HepG2 (cell line): Measurements from ENCODE around the gene COX18. TPM values are rescaled to one million over a fixed set of nuclear protein-coding genes. Genes with fewer than 3 reads are reported as not detected.
A peak's percentile ranks its signal among the peaks of the same experiment; 100 is the strongest.

Experiments used
- ATAC-seq: fragments of 200-7000 bp; cut with Tn5 transposase; 3 replicates; pipeline ENCODE4 v1.9.1; 2020; ENCODE audit warnings: mild to moderate bottlenecking, moderate library complexity
- BruUV-seq: library from RNA; stranded (reverse); fragments of 400-500 nt; replicated peaks from 2 replicates; lab custom pipeline; 2021; lab: Mats Ljungman, UMichigan
- CTCF ChIA-PET: fragments of 300-600 bp; formaldehyde crosslinking; extraction: SDS; loops from one replicate; lab custom pipeline; 2021; ENCODE audit warnings: low total read pairs, inconsistent platforms, low intra/inter-chr PET ratio; lab: Yijun Ruan, JAX
- POLR2A ChIA-PET: fragments of 350-600 bp; sonication (Branson Sonifier 250); formaldehyde crosslinking; loops from one replicate; lab custom pipeline; 2020; ENCODE audit warnings: antibody characterized with exemption, inconsistent platforms; lab: Yijun Ruan, JAX
- DNase-seq: peaks from one replicate; pipeline ENCODE4 v3.0.0-alpha.2; 2015; ENCODE audit warnings: low spot score
- FAIRE-seq: peaks from 3 replicates; lab custom pipeline; 2011; peaks lifted over from hg19 to GRCh38; lab: Jason Lieb, UNC
- H2AFZ ChIP-seq: one replicate; pipeline ENCODE4 v1.6.1; 2011; ENCODE audit warnings: low read length, inconsistent platforms
- H3K27ac ChIP-seq: fragments of 300-600 bp; 3 replicates; pipeline ENCODE4 v1.8.0; 2011; ENCODE audit warnings: mixed run types, mild to moderate bottlenecking, mixed read lengths, low read length, inconsistent platforms; ENCODE audit not compliant: insufficient read depth; ENCODE audit errors: extremely low read length
- H3K27me3 ChIP-seq, 2 experiments: fragments of 200-600 bp in 1 of 2; 2 replicates in 1 of 2; 3 replicates in 1 of 2; pipeline versions ENCODE4 v1.6.0 to v1.8.0; 2011; ENCODE audit warnings: low read length in 2 of 2, mild to moderate bottlenecking in 2 of 2, moderate library complexity in 2 of 2, inconsistent platforms in 1 of 2; ENCODE audit not compliant: insufficient read depth in 2 of 2, control insufficient read depth in 1 of 2
- H3K36me3 ChIP-seq, 2 experiments: fragments of 200-600 bp in 1 of 2; replicated peaks in 1 of 2; 2 replicates in 1 of 2; 3 replicates in 1 of 2; pipeline versions ENCODE4 v1.5.1 to v1.8.0; 2011; ENCODE audit warnings: low read length in 2 of 2, inconsistent platforms in 1 of 2; ENCODE audit not compliant: insufficient read depth in 2 of 2, control insufficient read depth in 1 of 2
- H3K4me1 ChIP-seq: 2 replicates; pipeline ENCODE4 v1.5.1; 2012; ENCODE audit warnings: low read length, inconsistent platforms; ENCODE audit not compliant: insufficient read depth
- H3K4me2 ChIP-seq: 2 replicates; pipeline ENCODE4 v1.6.0; 2011; ENCODE audit warnings: low read depth, low read length, inconsistent platforms
- H3K4me3 ChIP-seq, 3 experiments: fragments of 200-600 bp in 1 of 3; sonication (generic), shearing (Covaris generic) in 1 of 3; replicated peaks in 1 of 3; 2 replicates each; pipeline ENCODE4 v1.5.1; 2011 to 2016; ENCODE audit warnings: low read length in 3 of 3, inconsistent platforms in 2 of 3, low read depth in 2 of 3, mild to moderate bottlenecking in 2 of 3, control low read depth in 1 of 3, mixed read lengths in 1 of 3; ENCODE audit not compliant: insufficient read depth in 1 of 3
- H3K79me2 ChIP-seq: one replicate; pipeline ENCODE4 v1.6.1; 2011; ENCODE audit warnings: low read length, inconsistent platforms; ENCODE audit not compliant: insufficient read depth
- H3K9ac ChIP-seq: 2 replicates; pipeline ENCODE4 v1.6.0; 2011; ENCODE audit warnings: mild to moderate bottlenecking, low read depth, low read length, inconsistent platforms; ENCODE audit not compliant: insufficient read depth
- H3K9me3 ChIP-seq: 2 replicates; pipeline ENCODE4 v1.5.1; 2012; ENCODE audit warnings: mild to moderate bottlenecking, low read length
- H4K20me1 ChIP-seq: 2 replicates; pipeline ENCODE4 v1.6.0; 2011; ENCODE audit warnings: inconsistent platforms, mild to moderate bottlenecking, low read length, moderate library complexity; ENCODE audit not compliant: insufficient read depth
- ATAD3A ChIP-seq: sonication (generic); formaldehyde crosslinking; IDR thresholded peaks from 2 replicates; pipeline ENCODE4 v1.4.0; 2020; ENCODE audit warnings: missing genetic modification reagents
- BCL6 ChIP-seq: IDR thresholded peaks from 2 replicates; pipeline ENCODE4 v1.6.1; 2016; ENCODE audit warnings: missing genetic modification reagents, missing compliant biosample characterization
- HMGA1 ChIP-seq: sonication (generic); formaldehyde crosslinking; conservative IDR thresholded peaks from 2 replicates; pipeline ENCODE4 v1.4.0; 2020; ENCODE audit warnings: missing genetic modification reagents
- PCBP1 ChIP-seq: fragments of 200-400 bp; formaldehyde crosslinking; IDR thresholded peaks from 2 replicates; pipeline ENCODE4 v1.6.1; 2017; ENCODE audit warnings: mild to moderate bottlenecking, low read depth, low read length, borderline replicate concordance
- SALL2 ChIP-seq: sonication (generic); formaldehyde crosslinking; IDR thresholded peaks from 2 replicates; pipeline ENCODE4 v1.8.1; 2023; ENCODE audit warnings: mild to moderate bottlenecking, missing genetic modification reagents, inconsistent platforms
- SKIL ChIP-seq: sonication (generic); formaldehyde crosslinking; IDR thresholded peaks from 2 replicates; pipeline ENCODE4 v1.8.0; 2022; ENCODE audit warnings: missing genetic modification reagents, mild to moderate bottlenecking, moderate library complexity, borderline replicate concordance
- TMF1 ChIP-seq: sonication (generic); formaldehyde crosslinking; IDR thresholded peaks from 2 replicates; pipeline ENCODE4 v1.8.1; 2022; ENCODE audit warnings: low read depth, missing genetic modification reagents
- XBP1 ChIP-seq: sonication (generic); formaldehyde crosslinking; IDR thresholded peaks from 2 replicates; pipeline ENCODE4 v1.5.0; 2020; ENCODE audit warnings: missing genetic modification reagents
- WGBS: methylation state at CpG from one replicate; pipeline ENCODE4 v1.1.6; 2017; ENCODE audit warnings: low lambda C conversion rate; 5-methylcytosine and 5-hydroxymethylcytosine counted together
- in situ Hi-C: cut with HindIII; loops from 2 replicates; pipeline ENCODE4 v1.10.0; 2017; ENCODE audit warnings: low pct_unique_long_range_greater_than_20kb; ENCODE audit not compliant: extremely low pct_ligation_motif_present
- intact Hi-C: fragments of 100-400 bp; cut with micrococcal nuclease; formaldehyde crosslinking; loops from one replicate; pipeline ENCODE4 v1.10.0; 2022; ENCODE audit not compliant: unreplicated experiment
- polyA plus RNA-seq, 8 experiments: library from polyadenylated mRNA; depleted of rRNA in 3 of 8; stranded (reverse) in 7 of 8; unstranded in 1 of 8; fragments of >200 nt; fragmentation: Illumina TruSeq in 4 of 8; extraction: Trizol in 4 of 8; gene quantifications; 2 replicates each; pipeline versions ENCODE4 v1.2.1 to v1.2.3, GENCODE V29; 2011 to 2016; ENCODE audit warnings: low read depth in 4 of 8, missing spikeins in 1 of 8, mixed read lengths in 1 of 8; ENCODE audit not compliant: insufficient read depth in 1 of 8
- total RNA-seq, 5 experiments: library from RNA; depleted of rRNA; stranded (reverse); fragments of >200 nt; fragmentation: Illumina TruSeq; extraction: Trizol; gene quantifications; 2 replicates each; pipeline ENCODE4 v1.2.3, GENCODE V29; 2016; ENCODE audit warnings: low read depth in 1 of 5

COX18 gene
- total and polyA plus RNA-seq, 2 of the 13 experiments (the other 11 are each of a cell fraction or from before 2014, with no cell fraction given) = 8.7 to 21.3 TPM

GRCh38 chr4:73086095-73086868 lies 16.8 kb upstream of the COX18 start:
- no peak overlapping the region for H3K4me3 ChIP-seq
- H4K20me1 ChIP-seq = no peaks in the 10 kb centered on the region
- BruUV-seq = no TSS peak
- DNase-seq (no peak), FAIRE-seq (no peak), ATAC-seq (peak; percentile 23; the same call in 1 of the 3 replicates)
- peaks cover 26% of the 10 kb centered on the region for H3K79me2 ChIP-seq
- no peaks in the 10 kb centered on the region for H3K27me3 ChIP-seq
- peaks cover 10 to 46% of the 10 kb centered on the region in 2 experiments for H3K36me3 ChIP-seq
- no peak overlapping the region for H3K9ac ChIP-seq
- intact Hi-C loops (no loop called here), in situ Hi-C loops (no loop called here)
- no peak overlapping the region for H3K4me2 ChIP-seq
- WGBS = 53% methylated on average over 6 of the region's 6 CpGs
- peaks cover 32% of the 10 kb centered on the region for H3K4me1 ChIP-seq
- H2AFZ ChIP-seq = no peak overlapping the region
- no peaks in the 10 kb centered on the region for H3K9me3 ChIP-seq
- POLR2A ChIA-PET = interaction anchor here (0.8 kb wide), 1 partner anchor 172 kb away, joined by 3 read pairs; the partner anchor contains the start of gene ANKRD17
- H3K27ac ChIP-seq = no peak overlapping the region
- CTCF ChIA-PET = no interaction called here
- TF ChIP-seq TMF1 (CRISPR knock-in tag) (no peak), SKIL (no peak), SALL2 (no peak), BCL6 (CRISPR knock-in tag) (no peak), PCBP1 (no peak), HMGA1 (CRISPR knock-in tag) (no peak), ATAD3A (CRISPR knock-in tag) (no peak), XBP1 (CRISPR knock-in tag) (no peak)
